ENCODE results near the gene ADAMTS3.

The ADAMTS3 gene

DNA sequence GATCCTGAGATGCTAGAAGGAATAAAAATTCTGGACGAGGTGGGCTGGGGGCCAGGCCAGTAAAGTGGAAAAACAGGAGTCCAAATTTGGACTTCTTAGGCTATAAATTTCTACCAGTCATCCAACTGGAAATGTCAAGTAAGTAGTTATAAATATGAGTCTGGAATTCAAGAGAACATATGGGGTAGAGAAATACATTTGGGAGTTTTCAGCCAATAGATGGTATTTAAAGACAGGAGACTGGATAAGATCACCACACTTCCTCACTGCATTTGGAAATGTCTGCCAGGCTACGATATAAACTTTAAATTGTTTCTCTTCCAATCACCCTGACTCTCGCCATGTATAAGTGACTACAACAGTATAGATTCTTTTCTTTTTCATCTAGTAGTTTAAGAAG lies 294.8 kb downstream of the ADAMTS3 start:
- DNase-seq: no peak

DNA sequence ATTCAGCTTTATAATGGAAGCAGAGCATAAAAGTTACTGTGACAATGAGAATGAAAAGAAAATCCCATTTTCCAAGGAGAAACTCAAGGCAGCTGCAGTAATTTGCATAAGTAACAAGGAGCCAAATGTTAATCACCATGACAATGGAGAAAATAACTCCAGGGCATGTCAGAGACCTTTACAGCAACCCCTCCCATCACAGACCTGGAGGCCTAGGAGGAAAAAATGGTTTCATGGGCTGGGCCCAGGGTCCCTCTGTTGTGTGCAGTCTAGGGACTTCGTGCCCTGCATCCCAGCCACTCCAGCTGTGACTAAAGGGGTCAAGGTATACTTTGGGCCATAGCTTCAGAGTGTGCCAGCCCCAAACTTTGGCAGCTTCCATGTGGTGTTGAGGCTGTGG lies 313.8 kb downstream of the ADAMTS3 start:
- DNase-seq: no peak

DNA sequence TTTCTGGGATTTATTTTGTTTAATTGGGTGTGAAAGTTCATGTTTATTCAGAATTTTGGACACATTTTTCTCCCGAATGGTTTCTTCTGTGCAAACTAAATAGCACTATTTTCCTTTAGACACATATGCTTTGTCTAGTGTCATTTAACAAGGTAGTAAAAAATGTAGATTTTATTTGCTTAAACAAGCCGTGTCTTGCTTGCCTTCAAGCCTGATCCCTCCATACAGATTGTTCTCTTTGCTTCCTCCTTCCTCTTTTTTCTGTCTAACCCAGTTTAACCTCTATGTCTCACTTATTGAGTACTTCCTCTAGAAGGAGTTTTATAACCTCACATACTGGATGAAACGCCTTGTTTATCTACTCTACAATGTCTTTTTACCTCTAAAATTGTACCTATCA lies 325.4 kb downstream of the ADAMTS3 start:
- no peak for DNase-seq

DNA sequence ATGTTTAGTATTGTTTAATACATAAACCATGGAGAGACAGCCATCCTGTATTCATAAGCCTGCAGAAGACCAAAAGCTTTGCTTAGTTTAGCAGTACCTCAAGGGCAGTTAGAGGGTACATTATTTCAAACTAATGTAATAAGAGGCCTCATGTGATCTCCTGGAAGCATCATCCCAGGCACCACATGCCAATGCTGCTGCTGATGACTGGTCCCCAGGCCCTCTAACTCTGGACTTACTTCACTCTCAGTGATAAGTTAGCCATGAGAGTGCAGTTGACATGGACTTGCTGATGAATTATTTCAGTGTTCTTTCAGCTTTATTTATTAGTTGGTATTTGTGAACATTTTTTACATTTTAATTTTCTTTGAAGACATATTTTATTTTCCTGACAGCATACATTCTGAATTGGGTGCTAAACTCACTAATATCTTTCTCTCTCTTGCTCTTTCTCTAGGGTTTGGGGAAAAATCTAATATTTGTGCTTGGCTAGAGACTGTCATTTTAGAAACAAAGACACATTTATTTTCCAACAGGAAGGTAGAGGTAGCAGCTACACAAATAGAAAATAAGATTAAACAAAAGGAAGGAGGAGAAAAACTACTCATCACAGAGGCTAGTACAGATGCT lies 329.4 kb downstream of the ADAMTS3 start:
- no peak for DNase-seq

All from GOT3 (cell line).